Measurements from ENCODE around the gene NIN. TPM values are rescaled to one million over a fixed set of nuclear protein-coding genes. Genes with fewer than 3 reads are reported as not detected.
A peak's percentile ranks its signal among the peaks of the same experiment; 100 is the strongest.

The NIN gene
- total RNA-seq, 1 experiment from 2014 or later = 8.5 TPM

DNA sequence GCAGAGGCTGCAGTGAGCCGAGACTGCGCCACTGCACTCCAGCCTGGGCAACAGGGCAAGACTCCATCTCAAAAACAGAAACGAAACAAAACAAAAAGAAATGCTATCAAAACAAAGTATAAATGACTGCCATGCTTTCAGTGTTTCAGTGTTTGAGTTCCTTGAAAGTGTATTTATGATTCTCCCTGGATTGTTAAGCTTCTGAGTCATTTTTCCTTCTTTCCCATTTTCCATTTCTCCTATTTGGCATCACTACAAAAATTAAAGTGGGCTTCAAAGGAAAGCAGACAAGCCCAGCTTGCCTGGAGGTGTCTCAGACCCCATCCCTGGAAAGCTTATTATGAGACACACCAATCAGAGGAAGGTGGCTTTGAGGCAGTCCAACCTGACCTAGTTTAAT is 35.1 kb downstream of the NIN start:
- no peak overlapping the region for H3K4me3 ChIP-seq (ENCODE audit: insufficient read depth, low read depth, low read length)
- no peaks in the 10 kb centered on the region for H3K27me3 ChIP-seq (ENCODE audit: control insufficient read depth, insufficient read depth, low read length)
- DNase-seq = no peak
- no peaks in the 10 kb centered on the region for H3K36me3 ChIP-seq (replicated peaks; ENCODE audit: control insufficient read depth, insufficient read depth, low read length)

DNA sequence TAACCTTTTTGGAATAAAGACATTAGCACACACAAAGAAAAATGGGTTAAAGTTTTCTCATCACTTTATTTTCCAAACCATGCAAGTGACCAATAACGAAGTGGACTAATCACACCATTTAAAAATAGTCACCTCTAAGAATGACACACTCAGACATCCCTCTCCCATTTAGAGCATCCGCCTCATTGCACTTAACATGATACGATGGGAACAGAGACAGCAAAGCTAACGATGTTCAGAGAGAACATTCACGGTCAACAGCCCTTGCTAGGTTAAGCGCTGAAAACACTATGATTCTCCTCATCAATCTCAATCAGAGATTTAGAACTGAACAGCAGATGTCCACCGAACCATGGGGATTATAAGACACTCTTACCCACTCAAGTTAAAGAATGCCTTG is 35.8 kb downstream of the NIN start:
- Histone ChIP-seq H3K36me3 (replicated peaks; ENCODE audit: control insufficient read depth, insufficient read depth, low read length) (no peaks in the 10 kb centered on the region), H3K27me3 (ENCODE audit: control insufficient read depth, insufficient read depth, low read length) (no peaks in the 10 kb centered on the region), H3K4me3 (ENCODE audit: insufficient read depth, low read depth, low read length) (no peak overlapping the region)
- DNase-seq = no peak

DNA sequence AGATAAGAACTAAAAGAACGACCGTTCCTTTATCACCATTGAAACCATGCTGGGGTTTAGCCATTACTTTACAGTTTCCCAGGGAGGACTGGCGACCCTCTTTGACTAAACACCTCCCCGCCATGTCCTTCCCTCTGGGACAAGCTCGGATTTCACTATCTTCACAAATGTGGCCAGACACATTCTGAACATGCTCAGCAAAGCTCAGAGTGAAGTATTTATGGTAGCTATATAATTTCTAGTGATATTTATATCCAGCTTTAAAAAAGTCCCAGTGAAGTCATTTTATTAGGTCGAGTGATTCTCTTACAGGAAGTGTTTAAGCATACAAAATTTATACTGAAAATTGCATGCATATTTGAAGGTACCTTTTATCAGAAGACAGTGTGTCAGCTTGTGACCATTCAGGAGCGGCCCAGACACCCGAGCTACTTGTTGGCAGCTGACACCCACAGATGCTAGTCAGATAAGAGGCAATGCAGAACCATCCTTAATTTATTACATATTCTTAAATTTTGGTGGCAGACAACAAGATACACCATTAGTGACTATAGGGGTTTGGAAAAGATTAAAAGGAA is 36.8 kb downstream of the NIN start:
- no peaks in the 10 kb centered on the region for H3K27me3 ChIP-seq (ENCODE audit: control insufficient read depth, insufficient read depth, low read length)
- no peak for DNase-seq
- H3K36me3 ChIP-seq (replicated peaks; ENCODE audit: control insufficient read depth, insufficient read depth, low read length) = no peaks in the 10 kb centered on the region
- no peak overlapping the region for H3K4me3 ChIP-seq (ENCODE audit: insufficient read depth, low read depth, low read length)

DNA sequence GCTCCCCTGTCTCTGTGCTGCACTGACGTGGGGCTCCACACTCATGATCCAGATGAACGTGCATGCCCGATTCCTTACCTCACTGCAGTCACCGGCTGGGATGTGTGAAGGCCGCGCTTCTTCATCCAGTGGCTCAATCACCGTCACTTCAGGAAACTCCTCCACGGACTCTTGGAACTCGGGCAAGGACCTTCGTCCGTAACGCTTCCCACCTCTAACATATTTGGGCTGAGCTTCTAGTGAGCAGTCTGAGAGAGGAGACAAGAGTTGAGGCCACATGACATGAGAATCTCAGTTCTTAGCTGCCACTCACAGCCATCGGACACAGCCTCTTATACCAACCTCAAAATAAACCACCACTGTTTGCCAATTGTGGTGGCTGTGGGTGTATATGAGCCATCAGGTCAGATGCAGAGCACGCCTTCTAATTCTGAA is 38.3 kb downstream of the NIN start:
- no peak overlapping the region for H3K4me3 ChIP-seq (ENCODE audit: insufficient read depth, low read depth, low read length)
- no peaks in the 10 kb centered on the region for H3K27me3 ChIP-seq (ENCODE audit: control insufficient read depth, insufficient read depth, low read length)
- DNase-seq = no peak
- no peaks in the 10 kb centered on the region for H3K36me3 ChIP-seq (replicated peaks; ENCODE audit: control insufficient read depth, insufficient read depth, low read length)

DNA sequence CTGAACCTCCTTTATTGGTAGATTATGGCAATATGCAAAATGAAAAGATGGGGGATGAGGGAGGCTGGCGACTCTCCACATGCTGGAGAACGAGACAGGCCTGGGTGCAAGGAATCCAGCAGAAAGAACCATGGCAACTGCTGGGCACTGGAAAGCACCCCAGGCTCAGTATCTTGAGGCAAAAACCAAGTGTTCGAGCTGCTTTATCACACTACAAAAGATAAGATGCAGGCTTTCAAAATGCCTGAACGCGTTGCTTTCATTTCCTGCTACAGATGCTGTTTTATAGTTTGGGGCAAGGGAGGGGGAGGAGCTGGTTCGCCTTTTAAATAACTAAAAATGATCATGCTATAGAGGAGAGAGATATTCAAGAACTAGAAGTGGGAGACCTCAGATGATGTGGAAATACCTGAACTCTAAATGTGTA is 38.9 kb downstream of the NIN start:
- Histone ChIP-seq H3K4me3 (ENCODE audit: insufficient read depth, low read depth, low read length) (no peak overlapping the region), H3K36me3 (replicated peaks; ENCODE audit: control insufficient read depth, insufficient read depth, low read length) (no peaks in the 10 kb centered on the region), H3K27me3 (ENCODE audit: control insufficient read depth, insufficient read depth, low read length) (no peaks in the 10 kb centered on the region)
- DNase-seq = no peak

DNA sequence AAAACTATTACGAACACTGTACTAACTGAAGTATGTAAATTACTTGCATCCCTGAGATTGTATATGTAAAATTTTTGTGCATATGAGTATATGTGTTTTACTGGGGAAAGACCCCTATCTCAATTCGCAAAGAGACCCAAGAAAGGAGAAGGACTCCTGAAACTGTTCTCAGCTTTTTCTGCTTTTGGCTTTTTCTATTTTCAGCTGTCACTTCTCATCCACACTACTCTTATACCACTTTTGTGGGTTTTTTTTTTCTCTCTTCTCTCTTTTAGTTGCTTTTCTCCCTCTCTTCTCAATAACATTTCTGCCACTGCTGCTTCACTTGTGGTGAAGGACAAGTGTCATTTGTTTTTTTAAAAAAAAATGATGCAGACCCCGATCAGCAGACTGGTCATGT is 39.8 kb downstream of the NIN start:
- H3K36me3 ChIP-seq (replicated peaks; ENCODE audit: control insufficient read depth, insufficient read depth, low read length) = no peaks in the 10 kb centered on the region
- H3K27me3 ChIP-seq (ENCODE audit: control insufficient read depth, insufficient read depth, low read length) = no peaks in the 10 kb centered on the region
- no peak overlapping the region for H3K4me3 ChIP-seq (ENCODE audit: insufficient read depth, low read depth, low read length)
- DNase-seq = no peak

DNA sequence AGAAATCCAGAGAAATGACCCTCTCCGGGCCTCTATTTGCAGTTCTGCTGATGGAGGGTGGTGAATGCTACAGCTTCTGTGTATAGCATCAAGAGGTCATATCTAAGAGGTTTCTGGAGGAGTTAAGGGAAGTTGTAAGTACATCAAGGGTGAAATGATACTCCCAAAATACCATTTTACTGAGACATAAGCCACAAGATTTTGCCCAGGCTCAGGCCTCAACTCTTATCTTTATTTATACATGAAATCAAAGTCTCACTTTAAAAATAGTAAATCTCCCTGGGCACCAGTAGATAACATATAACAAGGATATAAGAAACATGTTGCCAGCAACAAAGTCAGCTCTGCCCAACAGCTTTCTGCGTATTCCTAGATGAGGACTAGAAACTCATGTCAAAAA is 40.4 kb downstream of the NIN start:
- H3K27me3 ChIP-seq (ENCODE audit: control insufficient read depth, insufficient read depth, low read length) = no peaks in the 10 kb centered on the region
- H3K36me3 ChIP-seq (replicated peaks; ENCODE audit: control insufficient read depth, insufficient read depth, low read length) = no peaks in the 10 kb centered on the region
- DNase-seq = no peak
- no peak overlapping the region for H3K4me3 ChIP-seq (ENCODE audit: insufficient read depth, low read depth, low read length)

DNA sequence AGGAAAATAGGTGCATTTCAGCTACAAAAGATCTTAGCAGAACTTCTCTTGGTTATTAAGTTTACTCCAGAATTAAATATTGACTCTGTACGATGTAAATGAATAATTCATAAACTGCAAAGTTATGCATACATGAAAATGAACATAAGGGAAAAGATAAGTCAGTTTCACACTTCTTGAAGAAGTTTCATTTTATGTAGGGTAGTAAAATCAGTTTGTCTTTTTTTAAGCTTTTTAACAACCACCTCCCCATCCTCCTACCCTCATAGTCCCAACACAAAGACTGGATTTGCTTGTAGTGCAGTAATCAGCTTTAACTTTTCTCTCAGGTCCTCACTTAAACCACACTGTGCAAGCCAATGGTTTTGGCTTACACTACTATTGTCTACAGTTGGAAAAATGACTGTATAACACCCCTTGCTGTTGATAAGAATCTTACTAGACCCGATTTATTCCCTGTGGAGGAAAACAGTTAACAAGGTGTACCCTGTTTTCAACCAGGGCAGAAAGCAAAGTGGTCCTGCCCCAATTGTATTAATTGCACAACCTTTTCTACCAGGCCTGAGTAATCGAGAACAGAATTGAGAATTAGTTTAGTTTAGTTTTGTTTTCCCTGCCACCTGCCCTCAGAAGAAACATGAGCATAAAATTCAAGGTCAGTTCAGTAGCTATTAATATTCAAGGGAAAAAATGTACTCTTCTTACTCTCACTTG is 44.1 kb downstream of the NIN start:
- Histone ChIP-seq H3K36me3 (replicated peaks; ENCODE audit: control insufficient read depth, insufficient read depth, low read length) (no peaks in the 10 kb centered on the region), H3K27me3 (ENCODE audit: control insufficient read depth, insufficient read depth, low read length) (no peaks in the 10 kb centered on the region), H3K4me3 (ENCODE audit: insufficient read depth, low read depth, low read length) (no peak overlapping the region)
- no peak for DNase-seq

DNA sequence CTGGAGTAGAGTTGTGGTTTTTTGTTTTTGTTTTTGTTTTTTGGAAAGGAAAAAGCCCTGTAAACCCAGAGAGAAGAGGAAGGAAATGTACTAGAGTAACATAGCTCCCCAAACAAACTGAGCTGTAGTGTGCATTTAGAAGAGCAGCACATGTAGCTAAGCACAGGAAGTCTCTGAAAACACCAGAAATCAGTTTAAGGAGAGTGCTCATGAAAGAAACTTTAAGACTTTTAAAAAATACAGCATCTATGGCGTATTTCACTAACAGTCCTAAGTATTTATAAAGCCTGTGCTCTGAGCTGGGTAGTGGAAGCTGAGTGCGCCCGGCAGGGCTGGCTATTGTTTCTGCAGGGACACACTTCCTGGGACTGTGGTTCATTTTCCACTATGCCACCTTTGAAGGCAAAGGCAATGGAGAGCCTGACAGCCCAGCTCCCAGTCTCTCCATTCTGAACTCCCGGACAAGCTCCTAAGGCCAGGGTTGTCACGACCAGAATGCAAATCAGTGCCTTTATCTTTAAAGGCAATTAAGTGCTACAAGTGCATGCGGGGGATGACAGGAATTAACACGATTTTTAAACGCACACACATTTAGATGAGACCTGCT is 45.4 kb downstream of the NIN start:
- Histone ChIP-seq H3K36me3 (replicated peaks; ENCODE audit: control insufficient read depth, insufficient read depth, low read length) (no peaks in the 10 kb centered on the region), H3K4me3 (ENCODE audit: insufficient read depth, low read depth, low read length) (no peak overlapping the region), H3K27me3 (ENCODE audit: control insufficient read depth, insufficient read depth, low read length) (no peaks in the 10 kb centered on the region)
- DNase-seq = peak; percentile 36

DNA sequence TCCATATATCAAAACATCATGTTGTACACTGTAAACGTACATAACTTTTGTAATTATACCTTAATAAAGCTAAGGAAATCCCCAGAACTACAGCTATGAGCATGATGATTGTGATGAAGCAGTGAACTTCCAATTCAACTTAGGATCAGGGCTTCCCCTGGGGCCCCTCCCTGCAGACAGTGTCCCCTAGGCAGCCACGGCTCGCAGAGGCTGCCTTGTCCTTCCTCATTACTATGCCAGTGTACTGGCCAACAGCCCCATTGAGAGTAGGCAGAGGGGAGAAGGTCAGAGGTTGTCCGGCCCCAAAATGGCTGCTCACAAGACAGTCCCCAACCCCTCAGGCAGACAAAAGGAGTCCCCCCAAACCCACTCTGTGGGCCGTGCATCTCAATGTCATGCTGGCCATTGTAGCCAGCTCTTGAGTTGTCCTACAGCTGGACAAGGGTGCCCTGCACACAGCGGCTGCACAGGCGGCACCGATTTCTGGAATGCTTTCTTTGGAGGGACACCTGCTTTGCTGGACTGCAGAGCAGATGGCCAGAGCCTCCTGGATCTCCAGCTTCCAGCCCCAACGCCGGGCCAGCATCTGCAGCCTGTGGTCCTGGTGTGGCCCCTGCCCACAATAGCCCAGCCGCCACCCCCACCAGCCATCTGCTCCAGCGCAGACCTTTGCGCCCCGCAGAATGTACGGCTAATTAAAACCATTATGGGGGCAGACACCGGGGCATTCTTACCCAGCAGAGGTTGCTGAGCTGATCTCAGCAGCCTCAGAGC is 46.1 kb downstream of the NIN start:
- H3K27me3 ChIP-seq (ENCODE audit: control insufficient read depth, insufficient read depth, low read length) = no peaks in the 10 kb centered on the region
- DNase-seq = no peak

DNA sequence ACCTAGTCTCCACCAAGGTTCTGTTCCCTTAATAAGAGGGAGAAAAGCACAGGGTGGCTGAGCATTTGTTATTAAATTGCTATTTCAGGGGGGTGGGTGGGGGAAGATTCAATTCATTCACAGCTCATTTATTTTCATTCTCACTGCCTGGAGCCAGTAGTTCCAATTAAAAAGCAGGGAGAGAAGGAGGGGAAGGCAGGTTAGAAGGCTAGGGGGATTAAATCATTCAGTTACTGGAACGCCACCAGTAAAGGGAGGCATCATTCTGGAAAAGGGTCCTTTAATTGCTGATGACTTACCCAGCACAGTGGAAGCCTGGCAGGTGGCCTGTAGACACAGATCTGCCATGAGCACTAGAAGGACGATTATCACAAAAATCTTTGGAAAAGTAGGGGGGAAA is 47.4 kb downstream of the NIN start:
- Histone ChIP-seq H3K27me3 (ENCODE audit: control insufficient read depth, insufficient read depth, low read length) (no peaks in the 10 kb centered on the region), H3K4me3 (ENCODE audit: insufficient read depth, low read depth, low read length) (no peak overlapping the region), H3K36me3 (replicated peaks; ENCODE audit: control insufficient read depth, insufficient read depth, low read length) (no peaks in the 10 kb centered on the region)
- no peak for DNase-seq

More for the DNA sequence above, 46.1 kb downstream of the NIN start:
- Histone ChIP-seq H3K36me3 (replicated peaks; ENCODE audit: control insufficient read depth, insufficient read depth, low read length) (no peaks in the 10 kb centered on the region), H3K4me3 (ENCODE audit: insufficient read depth, low read depth, low read length) (no peak overlapping the region)

DNA sequence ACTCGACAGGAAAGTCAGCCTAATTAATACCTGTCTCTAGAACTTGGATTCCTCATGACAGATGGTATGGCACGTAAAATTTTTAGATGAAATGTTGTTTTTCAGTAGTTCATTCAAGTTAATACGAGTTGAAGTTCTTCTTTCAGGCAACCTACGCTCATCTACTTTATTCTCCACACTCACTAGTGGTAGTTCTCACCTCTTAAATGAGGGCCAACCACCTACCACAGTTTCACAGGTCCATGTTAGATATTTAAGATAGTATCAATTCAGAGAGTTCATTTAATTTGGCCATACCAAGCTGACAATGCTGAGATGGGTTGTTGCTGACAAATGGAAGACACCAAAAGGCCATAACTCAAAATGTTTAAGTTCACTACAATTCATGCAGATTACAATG is 50.6 kb downstream of the NIN start:
- Histone ChIP-seq H3K36me3 (replicated peaks; ENCODE audit: control insufficient read depth, insufficient read depth, low read length) (no peaks in the 10 kb centered on the region), H3K4me3 (ENCODE audit: insufficient read depth, low read depth, low read length) (no peak overlapping the region), H3K27me3 (ENCODE audit: control insufficient read depth, insufficient read depth, low read length) (no peaks in the 10 kb centered on the region)
- DNase-seq = no peak

DNA sequence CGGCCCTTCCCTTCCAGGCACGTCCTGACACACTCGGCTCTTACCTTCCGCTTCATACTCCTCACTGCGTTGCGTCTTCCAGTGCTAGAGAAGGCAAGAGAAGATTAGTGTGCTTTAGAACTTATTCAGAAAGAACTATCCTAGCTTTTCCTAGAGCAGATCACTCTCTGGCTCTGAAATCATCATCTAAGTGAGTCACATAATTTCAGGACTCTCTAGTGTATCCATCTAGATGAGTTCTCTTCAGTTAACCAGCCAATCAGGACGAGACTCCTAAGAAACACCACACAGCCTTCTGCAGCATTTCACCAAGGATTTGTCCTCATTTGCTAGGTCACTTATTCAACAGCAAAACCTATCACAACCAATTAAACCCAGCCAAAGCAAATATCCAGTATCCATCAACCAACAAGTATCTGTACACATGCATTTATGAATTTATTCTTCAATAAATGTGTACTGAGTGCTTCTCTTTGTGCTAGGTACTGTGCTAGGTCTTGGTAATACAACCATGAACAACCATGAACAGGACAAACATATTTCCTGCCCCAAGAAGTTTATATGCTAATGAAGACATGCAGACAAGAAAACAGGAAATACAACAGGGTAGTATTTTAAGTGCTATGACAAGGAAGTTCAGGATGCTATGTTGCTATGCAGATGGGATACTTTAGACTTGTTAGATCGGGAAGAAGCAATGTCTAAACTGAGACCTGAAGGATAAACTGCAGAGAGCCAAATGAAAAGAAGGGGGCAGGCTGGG is 52.1 kb downstream of the NIN start:
- DNase-seq = no peak
- Histone ChIP-seq H3K4me3 (ENCODE audit: insufficient read depth, low read depth, low read length) (no peak overlapping the region), H3K36me3 (replicated peaks; ENCODE audit: control insufficient read depth, insufficient read depth, low read length) (no peaks in the 10 kb centered on the region), H3K27me3 (ENCODE audit: control insufficient read depth, insufficient read depth, low read length) (no peaks in the 10 kb centered on the region)

DNA sequence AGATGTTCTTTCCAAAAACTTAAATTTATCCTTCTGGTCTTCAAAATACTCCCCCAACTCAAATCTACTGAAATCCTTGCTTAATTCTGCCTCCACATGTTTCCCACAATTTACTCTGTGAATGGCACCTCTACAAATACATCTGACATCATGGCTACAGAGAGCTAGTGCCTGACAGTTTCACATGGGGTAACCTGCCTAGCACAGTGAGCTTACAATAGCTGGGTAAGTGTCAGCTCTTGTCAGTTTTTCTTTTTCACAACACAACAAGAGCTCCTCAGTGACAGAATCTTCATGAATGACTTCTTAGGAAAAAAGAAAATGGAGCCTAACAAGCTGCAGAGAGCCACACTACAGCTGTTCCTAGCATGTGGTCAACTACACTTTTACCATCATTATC is 54.4 kb downstream of the NIN start:
- H3K36me3 ChIP-seq (replicated peaks; ENCODE audit: control insufficient read depth, insufficient read depth, low read length) = no peaks in the 10 kb centered on the region
- no peak overlapping the region for H3K4me3 ChIP-seq (ENCODE audit: insufficient read depth, low read depth, low read length)
- DNase-seq = no peak
- no peaks in the 10 kb centered on the region for H3K27me3 ChIP-seq (ENCODE audit: control insufficient read depth, insufficient read depth, low read length)

Data from H7 (cell line).